GM12872 (cell line): ENCODE measurements around the gene RPL27.

ENCODE experiments used
- TF ChIP-seq, protein P1 (sequence below): IDR thresholded peaks from 3 replicates; pipeline ENCODE4 v1.5.1; 2011; ENCODE audit warnings: low read depth, mild to moderate bottlenecking, low read length, moderate library complexity; ENCODE audit not compliant: insufficient read depth

RPL27 gene

GRCh38 chr17:43042025-43042628 is 43.9 kb downstream of the RPL27 start:
- TF ChIP-seq, protein P1, sequence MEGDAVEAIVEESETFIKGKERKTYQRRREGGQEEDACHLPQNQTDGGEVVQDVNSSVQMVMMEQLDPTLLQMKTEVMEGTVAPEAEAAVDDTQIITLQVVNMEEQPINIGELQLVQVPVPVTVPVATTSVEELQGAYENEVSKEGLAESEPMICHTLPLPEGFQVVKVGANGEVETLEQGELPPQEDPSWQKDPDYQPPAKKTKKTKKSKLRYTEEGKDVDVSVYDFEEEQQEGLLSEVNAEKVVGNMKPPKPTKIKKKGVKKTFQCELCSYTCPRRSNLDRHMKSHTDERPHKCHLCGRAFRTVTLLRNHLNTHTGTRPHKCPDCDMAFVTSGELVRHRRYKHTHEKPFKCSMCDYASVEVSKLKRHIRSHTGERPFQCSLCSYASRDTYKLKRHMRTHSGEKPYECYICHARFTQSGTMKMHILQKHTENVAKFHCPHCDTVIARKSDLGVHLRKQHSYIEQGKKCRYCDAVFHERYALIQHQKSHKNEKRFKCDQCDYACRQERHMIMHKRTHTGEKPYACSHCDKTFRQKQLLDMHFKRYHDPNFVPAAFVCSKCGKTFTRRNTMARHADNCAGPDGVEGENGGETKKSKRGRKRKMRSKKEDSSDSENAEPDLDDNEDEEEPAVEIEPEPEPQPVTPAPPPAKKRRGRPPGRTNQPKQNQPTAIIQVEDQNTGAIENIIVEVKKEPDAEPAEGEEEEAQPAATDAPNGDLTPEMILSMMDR, result no peak

DNA sequence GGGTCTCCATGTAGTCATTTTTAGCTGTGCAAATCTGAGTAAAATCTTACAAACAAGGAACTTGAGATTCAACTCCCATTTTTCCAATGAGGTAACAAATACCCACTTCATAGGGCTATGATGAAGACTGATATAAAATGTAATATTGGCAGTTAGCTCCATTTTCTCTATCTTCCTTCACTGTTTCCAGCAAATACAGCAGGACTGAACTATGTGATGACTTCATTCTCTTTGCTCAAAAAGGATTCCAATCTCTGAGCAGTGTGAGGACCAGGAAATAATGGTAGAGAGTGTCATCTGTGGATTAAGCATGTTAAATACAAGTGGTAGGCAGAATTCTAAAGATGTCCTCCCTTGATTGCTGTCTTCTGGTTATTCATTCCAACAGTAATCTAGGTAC is 45.1 kb downstream of the RPL27 start:
- TF ChIP-seq, protein P1, result no peak

- TF ChIP-seq, protein P1, result no peak
Measured at GRCh38 chr17:43044024-43044423, 45.8 kb downstream of the RPL27 start.

GRCh38 chr17:43051969-43052368 is 53.8 kb downstream of the RPL27 start:
- TF ChIP-seq, protein P1, result no peak
